ENCODE results near the gene ZNF385B.

ZNF385B gene

GRCh38 chr2:179622635-179623300 is 238.6 kb downstream of the ZNF385B start:
- no peaks in the 10 kb centered on the region for H3K36me3 ChIP-seq
- H3K9me3 ChIP-seq, result peaks cover 7% of the 10 kb centered on the region; the same call in 1 of the 2 replicates
- no peak for TF ChIP-seq Cebpa-rat (IDR thresholded peaks at IDR 0.05)
- no peak overlapping the region for H3K4me2 ChIP-seq
- H3K27me3 ChIP-seq, result no peaks in the 10 kb centered on the region
- H3K4me1 ChIP-seq, result no peaks in the 10 kb centered on the region
- H3K27ac ChIP-seq, result no peak overlapping the region
- H4K20me1 ChIP-seq, result no peaks in the 10 kb centered on the region
- H3K4me3 ChIP-seq, result no peak overlapping the region
- no peak overlapping the region for H3K9ac ChIP-seq

GRCh38 chr2:179622112-179622511 is 239.3 kb downstream of the ZNF385B start:
- no peak overlapping the region for H3K4me3 ChIP-seq
- no peaks in the 10 kb centered on the region for H4K20me1 ChIP-seq
- H3K9me3 ChIP-seq, result peaks cover 7% of the 10 kb centered on the region; the same call in 1 of the 2 replicates
- no peak overlapping the region for H3K9ac ChIP-seq
- no peak overlapping the region for H3K27ac ChIP-seq
- no peaks in the 10 kb centered on the region for H3K4me1 ChIP-seq
- no peak for TF ChIP-seq Cebpa-rat (IDR thresholded peaks at IDR 0.05)
- H3K36me3 ChIP-seq, result no peaks in the 10 kb centered on the region
- H3K27me3 ChIP-seq, result no peaks in the 10 kb centered on the region
- H3K4me2 ChIP-seq, result no peak overlapping the region

GRCh38 chr2:179619947-179620467 is 241.4 kb downstream of the ZNF385B start:
- TF ChIP-seq Cebpa-rat (IDR thresholded peaks at IDR 0.05), result no peak

GRCh38 chr2:179614121-179614520 is 247.3 kb downstream of the ZNF385B start:
- H3K27me3 ChIP-seq, result no peaks in the 10 kb centered on the region
- no peaks in the 10 kb centered on the region for H3K4me1 ChIP-seq
- no peak overlapping the region for H3K9ac ChIP-seq
- H3K36me3 ChIP-seq, result no peaks in the 10 kb centered on the region
- H3K9me3 ChIP-seq, result no peaks in the 10 kb centered on the region
- no peak overlapping the region for H3K27ac ChIP-seq
- no peak overlapping the region for H3K4me2 ChIP-seq
- TF ChIP-seq Cebpa-rat (IDR thresholded peaks at IDR 0.05), result no peak
- no peak overlapping the region for H3K4me3 ChIP-seq
- H4K20me1 ChIP-seq, result no peaks in the 10 kb centered on the region

More at GRCh38 chr2:179619947-179620467, 241.4 kb downstream of the ZNF385B start:
- Histone ChIP-seq H3K4me2 (no peak overlapping the region), H3K36me3 (no peaks in the 10 kb centered on the region), H3K4me1 (no peaks in the 10 kb centered on the region), H3K27ac (no peak overlapping the region), H3K27me3 (no peaks in the 10 kb centered on the region), H3K9ac (no peak overlapping the region), H3K4me3 (no peak overlapping the region), H3K9me3 (peaks cover 7% of the 10 kb centered on the region; the same call in 1 of the 2 replicates), H4K20me1 (no peaks in the 10 kb centered on the region)

GRCh38 chr2:179613701-179614100 is 247.7 kb downstream of the ZNF385B start:
- no peaks in the 10 kb centered on the region for H3K4me1 ChIP-seq
- no peaks in the 10 kb centered on the region for H3K9me3 ChIP-seq
- H3K27ac ChIP-seq, result no peak overlapping the region
- no peaks in the 10 kb centered on the region for H4K20me1 ChIP-seq
- H3K4me3 ChIP-seq, result no peak overlapping the region
- H3K36me3 ChIP-seq, result no peaks in the 10 kb centered on the region
- no peak for TF ChIP-seq Cebpa-rat (IDR thresholded peaks at IDR 0.05)
- H3K9ac ChIP-seq, result no peak overlapping the region
- H3K4me2 ChIP-seq, result no peak overlapping the region
- no peaks in the 10 kb centered on the region for H3K27me3 ChIP-seq

GRCh38 chr2:179613299-179613651 is 248.1 kb downstream of the ZNF385B start:
- H3K4me2 ChIP-seq, result no peak overlapping the region
- H3K27me3 ChIP-seq, result no peaks in the 10 kb centered on the region

GRCh38 chr2:179612591-179613298 is 248.7 kb downstream of the ZNF385B start:
- no peak for TF ChIP-seq Cebpa-rat (IDR thresholded peaks at IDR 0.05)
- no peaks in the 10 kb centered on the region for H3K9me3 ChIP-seq
- no peaks in the 10 kb centered on the region for H4K20me1 ChIP-seq
- no peaks in the 10 kb centered on the region for H3K27me3 ChIP-seq
- H3K4me1 ChIP-seq, result no peaks in the 10 kb centered on the region
- no peak overlapping the region for H3K4me3 ChIP-seq
- H3K4me2 ChIP-seq, result no peak overlapping the region
- no peak overlapping the region for H3K9ac ChIP-seq
- no peak overlapping the region for H3K27ac ChIP-seq
- no peaks in the 10 kb centered on the region for H3K36me3 ChIP-seq

More at GRCh38 chr2:179613299-179613651, 248.1 kb downstream of the ZNF385B start:
- no peak overlapping the region for H3K9ac ChIP-seq
- H3K4me1 ChIP-seq, result no peaks in the 10 kb centered on the region
- no peak overlapping the region for H3K4me3 ChIP-seq
- H3K36me3 ChIP-seq, result no peaks in the 10 kb centered on the region
- no peak for TF ChIP-seq Cebpa-rat (IDR thresholded peaks at IDR 0.05)
- H3K9me3 ChIP-seq, result no peaks in the 10 kb centered on the region
- no peak overlapping the region for H3K27ac ChIP-seq
- no peaks in the 10 kb centered on the region for H4K20me1 ChIP-seq

GRCh38 chr2:179612108-179612507 is 249.3 kb downstream of the ZNF385B start:
- Histone ChIP-seq H3K4me2 (no peak overlapping the region), H3K9ac (no peak overlapping the region), H3K4me3 (no peak overlapping the region), H4K20me1 (no peaks in the 10 kb centered on the region), H3K27me3 (no peaks in the 10 kb centered on the region), H3K36me3 (no peaks in the 10 kb centered on the region), H3K27ac (no peak overlapping the region), H3K9me3 (no peaks in the 10 kb centered on the region), H3K4me1 (no peaks in the 10 kb centered on the region)
- no peak for TF ChIP-seq Cebpa-rat (IDR thresholded peaks at IDR 0.05)

GRCh38 chr2:179606141-179606540 is 255.3 kb downstream of the ZNF385B start:
- Histone ChIP-seq H3K9me3 (no peaks in the 10 kb centered on the region), H3K4me1 (no peaks in the 10 kb centered on the region), H3K27ac (no peak overlapping the region), H4K20me1 (no peaks in the 10 kb centered on the region), H3K27me3 (no peaks in the 10 kb centered on the region), H3K4me2 (no peak overlapping the region), H3K4me3 (no peak overlapping the region), H3K36me3 (no peaks in the 10 kb centered on the region), H3K9ac (no peak overlapping the region)
- TF ChIP-seq Cebpa-rat (IDR thresholded peaks at IDR 0.05), result no peak

GRCh38 chr2:179605341-179605740 is 256.1 kb downstream of the ZNF385B start:
- H4K20me1 ChIP-seq, result no peaks in the 10 kb centered on the region
- no peaks in the 10 kb centered on the region for H3K4me1 ChIP-seq
- H3K4me2 ChIP-seq, result no peak overlapping the region
- H3K36me3 ChIP-seq, result no peaks in the 10 kb centered on the region
- no peak for TF ChIP-seq Cebpa-rat (IDR thresholded peaks at IDR 0.05)
- H3K9ac ChIP-seq, result no peak overlapping the region
- H3K27ac ChIP-seq, result no peak overlapping the region
- no peak overlapping the region for H3K4me3 ChIP-seq
- no peaks in the 10 kb centered on the region for H3K9me3 ChIP-seq
- no peaks in the 10 kb centered on the region for H3K27me3 ChIP-seq
